Brain microvascular endothelial cell (primary cell): Measurements from ENCODE around the gene CTU1.

Source experiments
- DNase-seq: peaks from one replicate; pipeline ENCODE4 v3.0.0-alpha.2; 2020
- H3K27ac ChIP-seq: fragments of 250-450 bp; sonication (Bioruptor Pico); 2 replicates; pipeline ENCODE4 v1.5.1; 2020; ENCODE audit warnings: mild to moderate bottlenecking, moderate library complexity
- H3K27me3 ChIP-seq: fragments of 250-450 bp; sonication (Bioruptor Pico); replicated peaks from 2 replicates; pipeline ENCODE4 v1.5.1; 2020; ENCODE audit warnings: mild to moderate bottlenecking
- H3K36me3 ChIP-seq: fragments of 250-450 bp; sonication (Bioruptor Pico); replicated peaks from 2 replicates; pipeline ENCODE4 v1.5.1; 2020; ENCODE audit warnings: mild to moderate bottlenecking
- H3K4me3 ChIP-seq: 2 replicates; pipeline ENCODE4 v1.5.1; 2011; ENCODE audit warnings: low read depth, mild to moderate bottlenecking, control low read depth, low read length, moderate library complexity
- CTCF ChIP-seq: IDR thresholded peaks from 2 replicates; pipeline ENCODE4 v1.5.1; 2011; ENCODE audit warnings: low read depth, mild to moderate bottlenecking, moderate library complexity, low read length, control low read depth, inconsistent platforms; ENCODE audit errors: missing control alignments
- in situ Hi-C: cut with HindIII; loops from 2 replicates; pipeline ENCODE4 v1.10.0; 2017; ENCODE audit warnings: low sequenced_read_pairs, low pct_ligation_motif_present

Gene CTU1

GRCh38 chr19:51136851-51137551 lies 28.8 kb upstream of the CTU1 start:
- Histone ChIP-seq H3K27ac (no peak overlapping the region), H3K27me3 (no peaks in the 10 kb centered on the region), H3K4me3 (no peak overlapping the region), H3K36me3 (no peaks in the 10 kb centered on the region)
- DNase-seq: no peak
- no peak for TF ChIP-seq CTCF
- in situ Hi-C loops: no loop called here

- no peak overlapping the region for H3K4me3 ChIP-seq
- no peak overlapping the region for H3K27ac ChIP-seq
- in situ Hi-C loops: no loop called here
- H3K36me3 ChIP-seq: no peaks in the 10 kb centered on the region
- H3K27me3 ChIP-seq: no peaks in the 10 kb centered on the region
- no peak for TF ChIP-seq CTCF
- no peak for DNase-seq
These were observed 28.0 kb upstream of the CTU1 start for GRCh38 chr19:51135986-51136762.

GRCh38 chr19:51135004-51135403 lies 26.8 kb upstream of the CTU1 start:
- in situ Hi-C loops: no loop called here
- Histone ChIP-seq H3K27ac (no peak overlapping the region), H3K4me3 (no peak overlapping the region), H3K27me3 (no peaks in the 10 kb centered on the region), H3K36me3 (no peaks in the 10 kb centered on the region)
- DNase-seq: no peak
- no peak for TF ChIP-seq CTCF

GRCh38 chr19:51131780-51132680 lies 23.8 kb upstream of the CTU1 start:
- Histone ChIP-seq H3K27ac (peak overlapping the region; percentile 7), H3K36me3 (no peaks in the 10 kb centered on the region), H3K4me3 (no peak overlapping the region)

GRCh38 chr19:51129716-51130115 lies 21.5 kb upstream of the CTU1 start:
- TF ChIP-seq CTCF: no peak
- Histone ChIP-seq H3K4me3 (no peak overlapping the region), H3K27ac (no peak overlapping the region), H3K27me3 (no peaks in the 10 kb centered on the region), H3K36me3 (no peaks in the 10 kb centered on the region)
- in situ Hi-C loops: no loop called here
- DNase-seq: no peak

More at GRCh38 chr19:51131780-51132680, 23.8 kb upstream of the CTU1 start:
- H3K27me3 ChIP-seq: no peaks in the 10 kb centered on the region
- in situ Hi-C loops: no loop called here
- TF ChIP-seq CTCF: peak; percentile 9
- peak; percentile 79 for DNase-seq
